HG02938 (cell line): ENCODE results near the gene DCLRE1B.

ENCODE experiments used
- ATAC-seq: cut with Tn5 transposase; IDR thresholded peaks from one replicate; pipeline ENCODE4 v1.9.1; 2021; ENCODE audit warnings: mild to moderate bottlenecking, moderate library complexity; ENCODE audit not compliant: unreplicated experiment

Gene DCLRE1B

GRCh38 chr1:113886417-113887401 is 18.4 kb upstream of the DCLRE1B start:
- no peak for ATAC-seq

DNA sequence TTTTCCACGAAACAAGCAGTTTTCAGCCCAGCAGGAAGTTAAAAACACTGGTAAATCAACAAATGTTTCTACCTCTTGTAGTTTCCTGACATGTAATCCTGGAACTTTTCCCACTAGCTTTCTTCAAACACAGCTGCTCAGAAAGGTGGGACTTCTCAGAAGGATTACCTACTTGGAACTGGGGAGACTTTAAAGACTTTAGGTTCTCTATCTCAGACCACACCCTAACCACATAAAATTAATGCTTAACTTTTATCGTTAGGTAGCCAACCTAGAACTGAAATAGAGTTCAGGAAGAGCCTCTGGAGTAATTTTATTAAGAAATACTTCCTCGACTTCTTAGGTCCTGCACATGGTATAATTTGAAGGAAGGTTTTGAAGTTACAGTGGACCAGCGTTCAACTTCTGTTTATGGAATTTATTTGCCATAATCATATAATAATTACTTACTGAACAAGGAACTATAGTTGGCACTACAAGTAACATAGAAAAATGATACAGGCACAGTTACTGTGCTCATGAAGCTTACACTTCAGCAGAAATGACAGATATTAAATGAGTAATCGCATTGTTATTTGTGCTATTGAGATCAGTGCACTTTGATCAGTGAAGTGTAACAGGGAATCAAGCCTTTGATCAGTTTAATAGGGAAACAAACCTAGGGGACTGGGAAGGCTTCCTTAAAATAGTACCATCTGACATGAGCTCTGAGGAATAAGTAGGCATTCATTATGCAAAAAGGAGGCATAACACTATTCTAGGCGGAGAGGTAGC is 17.5 kb upstream of the DCLRE1B start, which contains the start of gene BCL2L15:
TSS of gene BCL2L15 (minus strand) at position 180 of the 774 bp plus-strand sequence. CDS start 206 bp downstream, outside the sequence.
- no peak for ATAC-seq

DNA sequence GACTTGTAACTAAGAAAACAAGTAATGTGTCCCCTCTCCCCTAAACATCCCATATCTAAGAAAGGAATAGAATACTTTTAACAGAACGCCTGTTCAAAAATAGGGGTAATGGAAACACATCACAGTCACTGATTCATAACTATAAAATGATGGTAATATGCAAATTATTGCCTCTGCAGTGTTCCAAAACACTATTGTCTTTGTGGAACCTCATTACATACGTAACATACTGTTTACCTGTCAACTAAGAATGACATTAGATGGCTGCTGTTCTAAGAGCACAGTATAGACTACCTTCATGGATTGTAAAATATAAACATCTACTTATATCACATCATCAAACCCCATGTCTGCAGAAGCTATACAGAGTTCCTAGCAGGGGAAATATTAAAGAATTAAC is 14.3 kb upstream of the DCLRE1B start:
- ATAC-seq: no peak

GRCh38 chr1:113891631-113892220 is 13.4 kb upstream of the DCLRE1B start:
- ATAC-seq: no peak

DNA sequence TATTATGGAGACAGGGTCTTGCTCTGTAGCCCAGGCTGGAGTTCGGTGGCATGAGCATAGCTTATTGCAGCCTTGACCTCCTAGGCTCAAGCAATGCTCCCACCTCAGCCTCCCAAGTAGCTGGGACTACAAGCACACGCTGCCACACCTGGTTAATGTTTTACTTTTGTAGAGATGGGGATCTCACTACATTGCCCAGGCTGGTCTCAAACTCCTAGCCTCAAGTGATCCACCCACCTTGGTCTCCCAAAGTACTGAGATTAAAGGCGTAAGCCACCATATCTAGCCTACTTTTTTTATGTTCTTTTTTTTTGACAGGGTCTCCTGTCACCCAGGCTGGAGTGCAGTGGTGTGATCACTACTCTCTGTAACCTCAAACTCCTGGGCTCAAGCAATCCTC is 11.9 kb upstream of the DCLRE1B start:
- ATAC-seq: no peak

GRCh38 chr1:113895098-113895497 is 10.0 kb upstream of the DCLRE1B start:
- ATAC-seq: no peak

DNA sequence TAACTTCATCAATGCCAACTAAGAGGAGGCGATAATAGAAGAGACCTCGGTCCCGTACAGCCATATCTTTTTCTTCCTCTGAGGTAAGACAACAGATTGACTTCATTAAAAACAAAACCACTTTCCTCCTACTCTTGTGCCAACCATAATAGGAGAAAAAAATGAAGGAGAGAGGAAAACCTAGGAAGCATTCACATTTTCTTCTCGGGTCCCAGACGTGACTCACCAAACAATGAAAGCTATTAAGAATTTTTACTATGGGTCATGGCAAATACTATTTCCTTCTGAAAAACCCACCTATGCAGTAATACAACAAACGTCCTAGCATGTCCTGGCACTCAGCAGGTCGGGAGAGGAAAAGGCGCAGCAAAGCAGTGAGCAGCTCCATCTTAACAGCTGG is 9.2 kb upstream of the DCLRE1B start:
- no peak for ATAC-seq

DNA sequence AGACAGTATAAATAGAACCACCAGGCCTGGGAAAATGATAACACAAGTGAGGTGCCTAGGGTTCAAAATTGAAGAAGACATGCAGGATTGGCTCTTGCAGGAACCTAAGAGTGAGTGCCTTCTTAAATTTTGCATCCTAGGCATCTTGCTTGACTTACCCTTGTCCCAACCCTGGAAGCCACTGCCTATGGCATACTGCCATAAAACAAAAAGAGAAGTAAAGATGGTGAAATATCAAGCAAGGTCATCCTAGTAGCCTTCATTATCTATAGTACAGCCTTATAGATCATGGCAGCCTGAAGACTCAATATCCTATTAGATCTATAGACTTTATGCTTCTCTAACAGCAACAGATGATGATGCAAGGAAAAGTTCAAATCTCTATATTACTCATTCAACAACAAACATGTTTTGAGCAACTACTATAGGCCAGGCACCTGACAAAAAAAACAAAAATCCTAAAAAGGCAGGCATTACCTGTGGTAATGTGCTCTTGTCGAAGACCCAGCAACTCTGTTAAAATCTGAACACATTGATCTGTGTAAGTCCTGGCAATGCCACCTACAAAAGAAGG is 6.8 kb upstream of the DCLRE1B start:
- no peak for ATAC-seq

GRCh38 chr1:113899111-113899510 is 6.0 kb upstream of the DCLRE1B start:
- ATAC-seq: no peak

DNA sequence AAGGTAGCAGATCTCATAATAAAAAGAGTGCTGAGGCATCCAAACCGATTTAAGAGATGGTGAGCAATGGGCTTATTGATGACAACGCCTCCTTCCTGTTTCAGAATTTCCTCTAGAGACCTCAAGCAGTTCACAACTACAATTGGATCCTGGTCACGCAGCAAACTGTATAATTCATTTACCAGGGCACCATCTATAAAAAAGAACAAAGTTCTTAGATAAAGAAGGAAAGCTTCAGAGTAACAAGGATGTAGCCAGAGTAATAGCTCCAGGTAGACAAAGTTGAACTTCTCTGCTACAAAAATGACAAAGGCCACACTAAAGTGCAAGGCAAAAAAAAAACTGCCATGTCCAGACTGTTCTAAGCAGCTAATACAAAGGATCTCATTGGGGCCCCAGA is 3.9 kb upstream of the DCLRE1B start:
- no peak for ATAC-seq

- no peak for ATAC-seq
These were observed 1.4 kb upstream of the DCLRE1B start for GRCh38 chr1:113903501-113904292.

- peak; percentile 27 for ATAC-seq
These were observed 843 bp upstream of the DCLRE1B start for GRCh38 chr1:113904293-113904673.

GRCh38 chr1:113905435-113905861 is 322 bp downstream of the DCLRE1B start:
- ATAC-seq: peak; percentile 2

- no peak for ATAC-seq
These were observed 7.6 kb downstream of the DCLRE1B start for GRCh38 chr1:113912594-113913311.

- ATAC-seq: no peak
These were observed 8.2 kb downstream of the DCLRE1B start for GRCh38 chr1:113913312-113913668.

DNA sequence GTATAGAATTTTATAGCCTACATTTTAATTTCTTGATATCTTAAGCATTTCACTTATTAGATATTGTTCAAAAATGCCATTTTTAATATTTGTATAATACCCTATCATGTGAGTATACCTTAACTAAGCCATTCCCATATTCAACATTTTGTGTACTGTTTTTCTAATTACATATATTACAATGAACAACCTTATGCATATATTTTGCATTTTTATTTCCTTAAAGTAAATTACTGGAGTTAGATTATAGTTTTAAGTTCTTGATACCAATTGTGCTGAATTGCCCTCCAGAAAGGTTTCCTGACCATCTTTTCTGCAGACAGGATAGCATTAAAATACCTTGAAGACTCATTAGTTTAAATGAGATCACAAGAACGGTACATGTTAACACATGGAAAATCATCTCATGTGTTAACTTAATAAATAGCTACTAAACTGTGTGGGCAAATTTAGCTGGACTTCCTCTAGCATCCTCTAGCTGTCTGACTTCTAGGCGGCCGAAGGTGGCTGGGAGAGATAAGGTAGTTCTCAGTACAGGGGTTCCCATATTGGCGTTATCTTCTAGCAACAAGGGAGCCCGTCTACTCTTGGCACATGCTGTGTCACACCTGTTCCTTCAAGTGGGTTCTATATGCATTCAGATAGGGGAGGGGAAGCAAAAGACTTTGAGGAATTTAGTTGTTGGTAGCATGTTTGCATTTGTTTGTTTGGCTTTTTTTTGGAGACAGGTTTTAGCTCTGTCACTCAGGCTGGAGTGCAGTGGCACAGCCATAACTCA is 8.9 kb downstream of the DCLRE1B start:
- ATAC-seq: no peak

DNA sequence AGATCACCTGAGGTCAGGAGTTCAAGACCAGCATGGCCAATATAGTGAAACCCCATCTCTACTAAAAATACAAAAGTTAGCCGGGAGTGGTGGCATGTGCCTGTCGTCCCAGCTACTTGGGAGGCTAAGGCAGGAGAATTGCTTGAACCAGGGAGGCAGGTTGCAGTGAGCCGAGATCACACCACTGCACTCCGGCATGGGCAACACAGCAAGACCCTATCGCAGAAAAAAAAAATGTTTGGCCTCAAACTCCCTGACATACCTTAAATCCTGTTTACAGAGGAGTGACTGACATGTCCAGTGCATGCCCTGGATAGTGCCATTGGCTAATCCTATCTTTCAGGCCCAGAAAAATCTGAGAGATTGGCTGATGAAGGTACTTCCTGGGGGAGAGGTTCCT is 11.8 kb downstream of the DCLRE1B start:
- no peak for ATAC-seq

DNA sequence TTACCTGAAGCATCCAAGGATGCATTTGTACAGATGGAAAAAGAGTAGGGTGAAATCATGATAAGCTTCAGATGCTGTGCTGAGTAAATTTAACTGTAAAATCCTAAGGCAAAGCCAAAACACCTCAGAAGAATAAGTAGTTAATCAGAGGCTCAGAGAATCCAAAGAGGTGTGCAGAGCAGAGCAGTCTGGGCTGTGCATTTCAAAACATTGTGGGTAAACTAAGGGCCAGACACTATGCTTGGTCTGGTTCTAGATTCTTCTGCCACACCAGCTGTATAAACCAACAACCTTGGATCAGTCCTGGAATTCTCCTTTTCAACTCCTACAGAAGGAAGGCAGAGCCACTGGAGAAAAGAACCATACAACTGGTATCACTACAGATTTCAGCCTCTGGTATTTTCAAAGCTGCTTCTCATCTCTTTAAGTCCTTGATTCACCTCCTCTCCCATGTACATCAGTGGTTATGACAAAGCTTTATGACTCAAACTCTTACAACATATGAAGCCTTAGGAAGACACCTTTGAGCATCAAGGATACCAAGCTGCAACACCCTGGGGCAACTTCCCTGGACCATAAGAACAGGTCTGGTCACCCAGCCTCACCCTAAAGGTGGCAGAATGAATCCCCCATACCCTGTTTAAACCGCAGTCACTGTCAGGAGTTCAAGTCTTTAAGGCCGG is 12.4 kb downstream of the DCLRE1B start:
- ATAC-seq: no peak
